OCI-LY7 (cell line): ENCODE data around the gene LRIT1.

Experiments used
- CTCF ChIP-seq: fragments of 200-600 bp; sonication (generic); conservative IDR thresholded peaks from 2 replicates; pipeline ENCODE4 v1.5.1; 2014; ENCODE audit warnings: mild to moderate bottlenecking, antibody characterized with exemption, low read length, moderate library complexity, mixed read lengths
- EZH2phosphoT487 ChIP-seq: fragments of 200-600 bp; sonication (generic); IDR thresholded peaks from 2 replicates; pipeline ENCODE4 v1.6.1; 2018; ENCODE audit warnings: low read depth, borderline replicate concordance, mild to moderate bottlenecking, mixed run types, antibody characterized with exemption, low read length, moderate library complexity, mixed read lengths

- TF ChIP-seq CTCF (no peak), EZH2phosphoT487 (no peak)
Observed at GRCh38 chr10:84254552-84255478, 13.5 kb upstream of the LRIT1 start.
